WI38 (cell line): Measurements from ENCODE around the gene EIF4G2.

ENCODE experiments used
- H3K4me3 ChIP-seq: 2 replicates; pipeline ENCODE4 v1.5.1; 2011; ENCODE audit warnings: low read depth, mild to moderate bottlenecking, control low read depth, low read length
- CTCF ChIP-seq: IDR thresholded peaks from 2 replicates; pipeline ENCODE4 v1.5.1; 2012; ENCODE audit warnings: low read depth, mild to moderate bottlenecking, control low read depth, low read length

Gene EIF4G2

GRCh38 chr11:10758957-10759356 is 49.8 kb downstream of the EIF4G2 start:
- no peak for TF ChIP-seq CTCF
- no peak overlapping the region for H3K4me3 ChIP-seq

GRCh38 chr11:10752486-10752885 is 56.2 kb downstream of the EIF4G2 start:
- H3K4me3 ChIP-seq = no peak overlapping the region; the same call in 1 of the 2 replicates
- no peak for TF ChIP-seq CTCF

GRCh38 chr11:10752061-10752460 is 56.7 kb downstream of the EIF4G2 start:
- peak overlapping the region; percentile 97 for H3K4me3 ChIP-seq
- TF ChIP-seq CTCF = no peak

GRCh38 chr11:10751581-10751940 is 57.2 kb downstream of the EIF4G2 start:
- TF ChIP-seq CTCF = no peak
- H3K4me3 ChIP-seq = peak overlapping the region; percentile 97

GRCh38 chr11:10750838-10751580 is 57.7 kb downstream of the EIF4G2 start, which contains the start of gene CTR9:
CTR9 (plus strand) TSS chr11:10751246; CDS start chr11:10751413, 167 bp downstream.
- H3K4me3 ChIP-seq = peak within 1 kb of the TSS; percentile 97

GRCh38 chr11:10749476-10749875 is 59.2 kb downstream of the EIF4G2 start:
- TF ChIP-seq CTCF = no peak
- no peak overlapping the region for H3K4me3 ChIP-seq

More at GRCh38 chr11:10750838-10751580, 57.7 kb downstream of the EIF4G2 start, which contains the start of gene CTR9:
- no peak for TF ChIP-seq CTCF

- no peak overlapping the region for H3K4me3 ChIP-seq
- TF ChIP-seq CTCF = no peak
Observed at GRCh38 chr11:10747733-10748132, 61.0 kb downstream of the EIF4G2 start.
